Fibroblast of lung (primary cell): ENCODE measurements around the gene ALKBH6.

Experiments used
- EZH2 ChIP-seq: IDR thresholded peaks from 2 replicates; pipeline ENCODE4 v1.5.1; 2012; ENCODE audit warnings: low read length, control low read depth, mild to moderate bottlenecking; ENCODE audit errors: missing control alignments
- TF ChIP-seq, protein P1 (sequence below), 2 donors: IDR thresholded peaks in 1 of 2; conservative IDR thresholded peaks in 1 of 2; 1 replicate in 1 of 2; 2 replicates in 1 of 2; pipeline ENCODE4 v1.5.1; 2011 to 2012; ENCODE audit warnings: low read length in 2 of 2, control low read depth in 1 of 2, inconsistent platforms in 1 of 2, low read depth in 1 of 2, mild to moderate bottlenecking in 1 of 2

DNA sequence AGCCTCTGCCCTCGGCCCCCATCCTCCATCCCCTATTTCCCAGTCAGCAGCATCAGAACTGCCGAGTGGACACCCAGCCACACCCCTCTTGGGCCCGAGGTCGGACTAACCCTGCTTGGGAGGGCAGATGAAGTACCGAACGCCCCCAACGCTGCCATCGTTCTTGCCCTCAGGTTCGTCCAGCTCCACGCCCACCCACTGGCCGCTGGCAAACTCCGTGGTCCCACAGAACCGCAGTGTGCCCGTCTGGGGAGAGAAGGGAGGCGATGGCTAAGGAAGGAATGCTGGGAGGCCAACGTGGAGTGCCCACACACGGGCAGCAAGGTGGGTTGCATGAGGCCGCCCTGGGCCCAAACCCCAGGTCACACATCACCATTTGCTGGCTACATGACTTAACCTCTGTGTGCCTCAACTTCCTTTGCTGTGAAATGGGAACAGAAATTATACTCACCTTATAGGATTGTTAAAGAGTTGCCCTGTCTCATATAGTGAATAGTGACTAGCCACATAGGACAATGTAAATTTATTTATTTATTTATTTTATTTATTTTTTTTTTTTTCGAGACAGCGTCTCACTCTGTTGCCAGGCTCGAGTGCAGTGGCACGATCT lies 5.2 kb upstream of the ALKBH6 start:
- TF ChIP-seq, protein P1, sequence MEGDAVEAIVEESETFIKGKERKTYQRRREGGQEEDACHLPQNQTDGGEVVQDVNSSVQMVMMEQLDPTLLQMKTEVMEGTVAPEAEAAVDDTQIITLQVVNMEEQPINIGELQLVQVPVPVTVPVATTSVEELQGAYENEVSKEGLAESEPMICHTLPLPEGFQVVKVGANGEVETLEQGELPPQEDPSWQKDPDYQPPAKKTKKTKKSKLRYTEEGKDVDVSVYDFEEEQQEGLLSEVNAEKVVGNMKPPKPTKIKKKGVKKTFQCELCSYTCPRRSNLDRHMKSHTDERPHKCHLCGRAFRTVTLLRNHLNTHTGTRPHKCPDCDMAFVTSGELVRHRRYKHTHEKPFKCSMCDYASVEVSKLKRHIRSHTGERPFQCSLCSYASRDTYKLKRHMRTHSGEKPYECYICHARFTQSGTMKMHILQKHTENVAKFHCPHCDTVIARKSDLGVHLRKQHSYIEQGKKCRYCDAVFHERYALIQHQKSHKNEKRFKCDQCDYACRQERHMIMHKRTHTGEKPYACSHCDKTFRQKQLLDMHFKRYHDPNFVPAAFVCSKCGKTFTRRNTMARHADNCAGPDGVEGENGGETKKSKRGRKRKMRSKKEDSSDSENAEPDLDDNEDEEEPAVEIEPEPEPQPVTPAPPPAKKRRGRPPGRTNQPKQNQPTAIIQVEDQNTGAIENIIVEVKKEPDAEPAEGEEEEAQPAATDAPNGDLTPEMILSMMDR (conservative IDR thresholded peaks at IDR 0.05 in 1 of 2, IDR thresholded peaks at IDR 0.05 in 1 of 2; ENCODE audit: low read depth in 1 of 2, low read length in 2 of 2): no peak
- TF ChIP-seq EZH2: no peak
